Lower lobe of right lung (tissue), 2 donors: ENCODE data around the gene CHIC1. TPM values are rescaled to one million over a fixed set of nuclear protein-coding genes. Genes with fewer than 3 reads are reported as not detected.
"Not testable (repeated sequence)": the region's sequence is repeated elsewhere in the genome, so short reads cannot be mapped to it uniquely, and the experiment has no call there.

ENCODE experiments used
- ATAC-seq, 2 donors: fragments of 200-7000 bp; cut with Tn5 transposase; one replicate each; pipeline ENCODE4 v1.9.1; 2020 to 2022; ENCODE audit warnings: mild to moderate bottlenecking in 2 of 2, moderate library complexity in 2 of 2
- DNase-seq: peaks from one replicate; pipeline ENCODE4 v3.0.0-alpha.2; 2020
- H3K27ac ChIP-seq: fragments of 200-600 bp; one replicate; pipeline ENCODE4 v1.8.0; 2022
- H3K27me3 ChIP-seq: fragments of 200-600 bp; one replicate; pipeline ENCODE4 v1.8.0; 2022; ENCODE audit warnings: low read depth
- H3K36me3 ChIP-seq: fragments of 200-600 bp; one replicate; pipeline ENCODE4 v1.8.0; 2022; ENCODE audit warnings: mild to moderate bottlenecking
- H3K4me1 ChIP-seq: fragments of 200-600 bp; one replicate; pipeline ENCODE4 v1.8.0; 2022
- H3K4me3 ChIP-seq: fragments of 200-600 bp; one replicate; pipeline ENCODE4 v1.8.0; 2022; ENCODE audit warnings: mild to moderate bottlenecking
- H3K9me3 ChIP-seq: fragments of 200-600 bp; one replicate; pipeline ENCODE4 v1.8.0; 2022
- CTCF ChIP-seq: fragments of 200-600 bp; IDR thresholded peaks from one replicate; pipeline ENCODE4 v1.8.0; 2022; ENCODE audit warnings: antibody characterized with exemption, mild to moderate bottlenecking
- intact Hi-C: fragments of 100-400 bp; cut with DNase I; formaldehyde crosslinking; loops from one replicate; pipeline ENCODE4 v1.11.0; 2022
- total RNA-seq: library from RNA; stranded (reverse); fragmentation: NEBNext Ultra II Directional; extraction: Animal tissue kit (Norgen Biotek cat#: 25700); gene quantifications from one replicate; pipeline ENCODE4 v1.2.1, GENCODE V29; 2021
- donor health status: DM: no; HTN: yes; CAD: no; lungs with severe emphysema.

CHIC1 gene
- total RNA-seq, 1 donor from 2014 or later: 6.5 TPM

GRCh38 chrX:73561801-73562200, 1.2 kb upstream of the CHIC1 start:
- Histone ChIP-seq H3K27ac (no peak overlapping the region), H3K4me1 (peaks cover 3% of the 10 kb centered on the region), H3K9me3 (no peaks in the 10 kb centered on the region), H3K27me3 (no peaks in the 10 kb centered on the region), H3K4me3 (no peak overlapping the region), H3K36me3 (no peaks in the 10 kb centered on the region)
- DNase-seq: no peak
- intact Hi-C loops: no loop called here
- no peak for TF ChIP-seq CTCF
- ATAC-seq: no peak

GRCh38 chrX:73562458-73562857, 539 bp upstream of the CHIC1 start:
- TF ChIP-seq CTCF: no peak
- no peaks in the 10 kb centered on the region for H3K27me3 ChIP-seq
- ATAC-seq (peak in 1 of 2 donors; percentile 7), DNase-seq (no peak)
- intact Hi-C loops: no loop called here
- H3K4me3 ChIP-seq: peak overlapping the region; percentile 59
- no peaks in the 10 kb centered on the region for H3K9me3 ChIP-seq
- no peaks in the 10 kb centered on the region for H3K36me3 ChIP-seq
- peaks cover 3% of the 10 kb centered on the region for H3K4me1 ChIP-seq
- H3K27ac ChIP-seq: peak overlapping the region; percentile 68

GRCh38 chrX:73563738-73564068, 706 bp downstream of the CHIC1 start:
- TF ChIP-seq CTCF: no peak
- ATAC-seq (peak; percentile 45 to 55), DNase-seq (no peak)
- Histone ChIP-seq H3K27ac (peak overlapping the region; percentile 68), H3K4me1 (peaks cover 3% of the 10 kb centered on the region), H3K9me3 (no peaks in the 10 kb centered on the region), H3K4me3 (peak overlapping the region; percentile 59), H3K27me3 (no peaks in the 10 kb centered on the region), H3K36me3 (no peaks in the 10 kb centered on the region)
- intact Hi-C loops: no loop called here

- ATAC-seq: no peak
These were observed 14.4 kb downstream of the CHIC1 start for GRCh38 chrX:73577361-73577760.

GRCh38 chrX:73581002-73581628, 18.1 kb downstream of the CHIC1 start:
- H3K27ac ChIP-seq: no peak overlapping the region
- TF ChIP-seq CTCF: no peak
- H3K9me3 ChIP-seq: no peaks in the 10 kb centered on the region
- ATAC-seq (no peak), DNase-seq (no peak)
- H3K4me1 ChIP-seq: no peaks in the 10 kb centered on the region
- intact Hi-C loops: no loop called here
- H3K4me3 ChIP-seq: no peak overlapping the region
- H3K27me3 ChIP-seq: no peaks in the 10 kb centered on the region
- H3K36me3 ChIP-seq: no peaks in the 10 kb centered on the region

More at GRCh38 chrX:73577361-73577760, 14.4 kb downstream of the CHIC1 start:
- Histone ChIP-seq H3K27me3 (no peaks in the 10 kb centered on the region), H3K4me3 (no peak overlapping the region), H3K4me1 (no peaks in the 10 kb centered on the region), H3K27ac (no peak overlapping the region), H3K9me3 (no peaks in the 10 kb centered on the region), H3K36me3 (no peaks in the 10 kb centered on the region)
- intact Hi-C loops: no loop called here
- no peak for DNase-seq
- no peak for TF ChIP-seq CTCF

- H3K27me3 ChIP-seq, H3K4me3 ChIP-seq, intact Hi-C loops, H3K9me3 ChIP-seq, H3K27ac ChIP-seq, DNase-seq, ATAC-seq, H3K36me3 ChIP-seq, H3K4me1 ChIP-seq: not testable (repeated sequence)
These were observed 34.8 kb downstream of the CHIC1 start for GRCh38 chrX:73597758-73598157.
